Suprapubic skin (tissue), 4 donors: ENCODE results near the gene GRM1.

Source experiments
- CTCF ChIP-seq, 2 donors: fragments of 200-600 bp in 1 of 2; fragments of 450-650 bp in 1 of 2; sonication (generic) in 1 of 2; IDR thresholded peaks; one replicate each; pipeline ENCODE4 v1.5.1; 2016 to 2019; ENCODE audit warnings: antibody characterized with exemption in 2 of 2, mild to moderate bottlenecking in 1 of 2, moderate library complexity in 1 of 2
- EP300 ChIP-seq: sonication (generic); formaldehyde crosslinking; IDR thresholded peaks from one replicate; pipeline ENCODE4 v1.6.1; 2017; ENCODE audit warnings: antibody characterized with exemption
- POLR2A ChIP-seq, 2 donors: fragments of 450-650 bp; IDR thresholded peaks; one replicate each; pipeline ENCODE4 v1.6.1; 2017; ENCODE audit warnings: antibody characterized with exemption in 2 of 2, mild to moderate bottlenecking in 2 of 2, moderate library complexity in 2 of 2
- POLR2AphosphoS5 ChIP-seq, 3 donors: sonication (generic); formaldehyde crosslinking; IDR thresholded peaks; one replicate each; pipeline ENCODE4 v1.6.1; 2017; ENCODE audit warnings: antibody characterized with exemption in 3 of 3

GRCh38 chr6:146113084-146113623 is 84.3 kb downstream of the GRM1 start:
- TF ChIP-seq CTCF (IDR thresholded peaks at IDR 0.05) (no peak), EP300 (no peak), POLR2A (IDR thresholded peaks at IDR 0.05) (no peak), POLR2AphosphoS5 (IDR thresholded peaks at IDR 0.05) (no peak)
